ENCODE results near the gene UBASH3A. TPM values are rescaled to one million over a fixed set of nuclear protein-coding genes. Genes with fewer than 3 reads are reported as not detected.
A peak's percentile ranks its signal among the peaks of the same experiment; 100 is the strongest.

UBASH3A gene
- total RNA-seq, 2 experiments from 2014 or later = not detected

GRCh38 chr21:42459546-42460215 lies 56.0 kb downstream of the UBASH3A start:
- H3K27ac ChIP-seq (ENCODE audit: low read depth, low read length, poor library complexity, severe bottlenecking) = peak overlapping the region; percentile 83
- DNase-seq (ENCODE audit: low spot score) = no peak
- no peaks in the 10 kb centered on the region; the same call in 1 of the 2 replicates for H3K36me3 ChIP-seq (ENCODE audit: insufficient read depth, low read length)
- H3K9me2 ChIP-seq (ENCODE audit: insufficient read depth, low read length) = no peaks in the 10 kb centered on the region
- intact Hi-C loops (cut with micrococcal nuclease; ENCODE audit: unreplicated experiment) = loop anchor here (2.0 to 10.0 kb wide), 7 partner anchors 37 to 595 kb away; partner anchors contain the start of genes RSPH1 and TFF1
- peaks cover 61% of the 10 kb centered on the region for H3K4me1 ChIP-seq (ENCODE audit: insufficient read depth, low read length, poor library complexity, severe bottlenecking)
- POLR2A ChIA-PET = interaction anchor here (1.1 to 1.6 kb wide), 2 partner anchors 8 to 52 kb away, joined by 3 to 4 read pairs; no protein-coding TSS in a partner anchor
- CTCF ChIA-PET (ENCODE audit: unreplicated experiment) = interaction anchor here (1.0 kb wide), 1 partner anchor 180 kb away, joined by 3 read pairs; no protein-coding TSS in a partner anchor
- H3K79me2 ChIP-seq (ENCODE audit: insufficient read depth, low read depth, low read length) = no peaks in the 10 kb centered on the region
- peak overlapping the region; percentile 30; the same call in 1 of the 2 replicates for H2AFZ ChIP-seq (ENCODE audit: low read length)
- H3K9me3 ChIP-seq (ENCODE audit: low read length) = peaks cover 9% of the 10 kb centered on the region; the same call in 1 of the 2 replicates
- TF ChIP-seq EZH2phosphoT487 (IDR thresholded peaks at IDR 0.05; ENCODE audit: borderline replicate concordance, low read depth, low read length) = no peak
- TF ChIP-seq CTCF (conservative IDR thresholded peaks at IDR 0.05; ENCODE audit: low read length) = no peak
- peak overlapping the region; percentile 96 for H3K4me2 ChIP-seq (ENCODE audit: low read length)
- no peaks in the 10 kb centered on the region for H4K20me1 ChIP-seq (ENCODE audit: insufficient read depth, low read length)
- no TSS peak for BruUV-seq (replicated peaks)
- peak overlapping the region; percentile 60 for H3K4me3 ChIP-seq (ENCODE audit: low read depth, low read length, poor library complexity, severe bottlenecking)

- H3K36me3 ChIP-seq (ENCODE audit: insufficient read depth, low read length) = no peaks in the 10 kb centered on the region; the same call in 1 of the 2 replicates
- TF ChIP-seq CTCF (conservative IDR thresholded peaks at IDR 0.05; ENCODE audit: low read length) (no peak), EZH2phosphoT487 (IDR thresholded peaks at IDR 0.05; ENCODE audit: borderline replicate concordance, low read depth, low read length) (no peak)
- no TSS peak for BruUV-seq (replicated peaks)
- peak; percentile 95 for DNase-seq (ENCODE audit: low spot score)
- H3K4me2 ChIP-seq (ENCODE audit: low read length) = peak overlapping the region; percentile 96
- H3K4me3 ChIP-seq (ENCODE audit: low read depth, low read length, poor library complexity, severe bottlenecking) = peak overlapping the region; percentile 60
- peak overlapping the region; percentile 30; the same call in 1 of the 2 replicates for H2AFZ ChIP-seq (ENCODE audit: low read length)
- H3K9me2 ChIP-seq (ENCODE audit: insufficient read depth, low read length) = no peaks in the 10 kb centered on the region
- H3K9me3 ChIP-seq (ENCODE audit: low read length) = peaks cover 9% of the 10 kb centered on the region; the same call in 1 of the 2 replicates
- ChIA-PET CTCF (ENCODE audit: unreplicated experiment) (interaction anchor here (1.0 kb wide), 1 partner anchor 181 kb away, joined by 3 read pairs; no protein-coding TSS in a partner anchor), POLR2A (interaction anchor here (0.7 to 1.6 kb wide), 4 partner anchors 51 to 95 kb away, joined by 3 to 4 read pairs (median 4); no protein-coding TSS in a partner anchor)
- H3K79me2 ChIP-seq (ENCODE audit: insufficient read depth, low read depth, low read length) = no peaks in the 10 kb centered on the region
- peak overlapping the region; percentile 83 for H3K27ac ChIP-seq (ENCODE audit: low read depth, low read length, poor library complexity, severe bottlenecking)
- intact Hi-C loops (cut with micrococcal nuclease; ENCODE audit: unreplicated experiment) = loop anchor here (2.0 to 10.0 kb wide), 6 partner anchors 36 to 596 kb away; partner anchors contain the start of gene RSPH1
- H3K4me1 ChIP-seq (ENCODE audit: insufficient read depth, low read length, poor library complexity, severe bottlenecking) = peaks cover 70% of the 10 kb centered on the region
- no peaks in the 10 kb centered on the region for H4K20me1 ChIP-seq (ENCODE audit: insufficient read depth, low read length)
Observed at GRCh38 chr21:42460391-42461184, 56.9 kb downstream of the UBASH3A start.
